HG03469 (cell line): ENCODE data around the gene YIPF2.
"Not testable (repeated sequence)": the region's sequence is repeated elsewhere in the genome, so short reads cannot be mapped to it uniquely, and the experiment has no call there.

Experiments used
- ATAC-seq: cut with Tn5 transposase; IDR thresholded peaks from one replicate; pipeline ENCODE4 v1.9.1; 2021; ENCODE audit warnings: mild to moderate bottlenecking, moderate library complexity, moderate number of reproducible peaks; ENCODE audit not compliant: unreplicated experiment

The YIPF2 gene

GRCh38 chr19:10943412-10943811 lies 15.0 kb upstream of the YIPF2 start:
- ATAC-seq: not testable (repeated sequence)

DNA sequence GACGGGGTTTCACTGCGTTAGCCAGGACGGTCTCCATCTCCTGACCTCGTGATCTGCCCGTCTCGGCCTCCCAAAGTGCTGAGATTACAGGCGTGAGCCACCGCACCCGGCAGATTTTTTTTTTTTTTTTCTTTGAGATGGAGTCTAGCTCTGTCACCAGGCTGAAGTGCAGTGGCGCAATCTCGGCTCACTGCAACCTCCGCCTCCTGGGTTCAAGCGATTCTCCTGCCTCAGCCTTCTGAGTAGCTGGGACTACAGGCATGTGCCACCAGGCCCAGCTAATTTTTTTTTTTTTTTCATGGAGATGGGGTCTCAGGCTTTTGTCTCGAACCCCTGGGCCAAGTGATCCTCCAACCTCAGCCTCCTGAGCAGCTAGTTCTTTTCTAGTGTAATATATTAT lies 13.2 kb upstream of the YIPF2 start:
- not testable (repeated sequence) for ATAC-seq

- no peak for ATAC-seq
Observed at GRCh38 chr19:10936661-10937084, 8.2 kb upstream of the YIPF2 start.

GRCh38 chr19:10935371-10936059 lies 7.1 kb upstream of the YIPF2 start:
- ATAC-seq: no peak

- no peak for ATAC-seq
Observed at GRCh38 chr19:10929402-10929794, 959 bp upstream of the YIPF2 start.

DNA sequence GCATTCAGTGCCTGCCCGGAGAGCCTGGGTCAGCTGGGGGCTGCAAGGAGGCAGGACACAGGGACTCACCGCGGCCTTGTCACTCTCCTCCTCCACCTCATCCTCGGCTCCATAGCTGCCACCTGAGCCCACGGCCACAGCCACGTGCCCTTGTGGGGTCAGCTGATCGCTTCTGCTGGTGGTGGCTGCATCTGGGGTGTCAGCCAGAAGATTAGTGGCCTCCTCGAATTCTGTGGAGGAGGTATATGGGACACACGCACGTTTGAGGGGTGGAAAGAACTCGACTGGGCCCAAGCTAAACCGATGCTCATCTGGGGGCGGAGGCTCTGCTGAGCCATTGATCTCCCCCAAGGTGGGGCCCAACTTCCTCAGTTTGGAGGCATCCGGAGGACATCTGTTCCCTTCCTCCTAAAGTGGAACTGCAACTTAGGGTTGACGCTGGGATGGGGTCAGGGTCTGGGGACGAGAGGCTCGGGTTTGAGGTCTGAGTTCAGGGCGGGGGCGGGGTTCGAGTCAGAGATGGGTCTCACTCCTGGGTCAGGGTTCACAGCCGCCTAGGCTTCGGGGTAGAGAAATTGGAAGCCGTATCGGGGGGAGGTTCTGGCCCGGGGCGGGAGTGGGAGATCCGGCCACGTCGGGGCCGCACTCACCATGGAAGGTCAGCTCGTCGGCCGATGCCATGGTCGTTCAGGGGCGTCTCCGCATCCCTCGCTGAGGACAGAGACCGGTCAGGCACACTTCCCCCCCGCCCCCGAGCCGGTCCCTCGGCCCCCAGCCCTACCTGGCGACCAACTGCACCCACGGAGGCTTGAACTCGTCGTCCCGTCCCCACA lies 493 bp downstream of the YIPF2 start:
- no peak for ATAC-seq

DNA sequence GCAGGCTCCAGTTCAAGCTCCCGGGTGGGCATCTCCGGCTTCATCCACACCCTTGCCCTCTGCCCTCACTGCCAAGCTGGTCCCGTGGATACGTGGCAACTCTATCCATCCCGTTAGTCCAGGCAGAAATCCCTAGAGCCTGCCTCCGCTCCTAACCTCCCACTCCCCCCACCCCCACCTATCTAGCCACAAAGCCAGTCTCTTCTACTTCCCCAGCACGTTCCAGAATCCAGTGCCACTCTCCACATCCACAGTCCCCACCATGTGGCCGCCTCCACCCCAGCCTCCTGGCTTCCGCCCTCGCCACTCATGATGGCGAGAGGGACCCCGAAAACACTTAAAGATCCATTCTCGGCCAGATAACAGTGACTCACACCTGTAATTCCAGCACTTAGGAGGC lies 3.8 kb downstream of the YIPF2 start:
- ATAC-seq: no peak

GRCh38 chr19:10923260-10924112 lies 5.0 kb downstream of the YIPF2 start:
- no peak for ATAC-seq

DNA sequence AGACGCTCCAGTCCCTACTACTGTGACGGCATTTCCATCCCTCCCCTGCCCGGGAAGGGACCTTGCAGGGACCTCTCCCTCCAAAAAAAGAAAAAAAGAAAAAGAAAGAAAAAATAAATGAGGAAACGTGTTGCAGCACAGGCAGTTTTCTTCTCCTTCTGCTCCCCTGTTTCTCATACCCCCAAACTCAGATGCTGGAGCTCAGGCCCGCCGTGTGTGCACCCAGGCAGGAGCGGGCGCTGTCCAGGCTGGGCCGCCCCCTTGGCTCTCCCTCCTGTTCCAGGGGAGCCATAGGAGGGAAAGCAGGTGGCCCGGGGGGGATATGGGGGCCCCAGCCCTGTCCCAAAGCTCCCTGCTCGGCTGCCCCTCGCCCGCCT lies 5.8 kb downstream of the YIPF2 start:
- no peak for ATAC-seq

DNA sequence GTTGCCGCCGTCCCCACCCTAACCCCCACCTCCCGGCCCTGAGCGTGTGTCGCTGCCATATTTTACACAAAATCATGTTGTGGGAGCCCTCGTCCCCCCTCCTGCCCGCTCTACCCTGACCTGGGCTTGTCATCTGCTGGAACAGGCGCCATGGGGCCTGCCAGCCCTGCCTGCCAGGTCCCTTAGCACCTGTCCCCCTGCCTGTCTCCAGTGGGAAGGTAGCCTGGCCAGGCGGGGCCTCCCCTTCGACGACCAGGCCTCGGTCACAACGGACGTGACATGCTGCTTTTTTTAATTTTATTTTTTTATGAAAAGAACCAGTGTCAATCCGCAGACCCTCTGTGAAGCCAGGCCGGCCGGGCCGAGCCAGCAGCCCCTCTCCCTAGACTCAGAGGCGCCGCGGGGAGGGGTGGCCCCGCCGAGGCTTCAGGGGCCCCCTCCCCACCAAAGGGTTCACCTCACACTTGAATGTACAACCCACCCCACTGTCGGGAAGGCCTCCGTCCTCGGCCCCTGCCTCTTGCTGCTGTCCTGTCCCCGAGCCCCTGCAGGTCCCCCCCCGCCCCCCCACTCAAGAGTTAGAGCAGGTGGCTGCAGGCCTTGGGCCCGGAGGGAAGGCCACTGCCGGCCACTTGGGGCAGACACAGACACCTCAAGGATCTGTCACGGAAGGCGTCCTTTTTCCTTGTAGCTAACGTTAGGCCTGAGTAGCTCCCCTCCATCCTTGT lies 6.4 kb downstream of the YIPF2 start:
- no peak for ATAC-seq

GRCh38 chr19:10921199-10921909 lies 7.1 kb downstream of the YIPF2 start:
- no peak for ATAC-seq

GRCh38 chr19:10920781-10921180 lies 7.7 kb downstream of the YIPF2 start:
- ATAC-seq: no peak

GRCh38 chr19:10920288-10920655 lies 8.2 kb downstream of the YIPF2 start:
- ATAC-seq: no peak

- no peak for ATAC-seq
Observed at GRCh38 chr19:10919352-10920287, 8.8 kb downstream of the YIPF2 start.

GRCh38 chr19:10918359-10918758 lies 10.1 kb downstream of the YIPF2 start:
- no peak for ATAC-seq

- ATAC-seq: no peak
Observed at GRCh38 chr19:10916602-10917001, 11.8 kb downstream of the YIPF2 start.

- no peak for ATAC-seq
Observed at GRCh38 chr19:10915130-10916091, 13.0 kb downstream of the YIPF2 start.
